Stomach smooth muscle (tissue), 2 donors: ENCODE results near the gene SEC62.

Experiments
- H3K27ac ChIP-seq: one replicate; pipeline ENCODE4 v1.7.0; 2013; ENCODE audit warnings: mild to moderate bottlenecking, low read length, inconsistent platforms
- H3K27me3 ChIP-seq, 2 donors: one replicate each; pipeline ENCODE4 v1.7.0; 2013; ENCODE audit warnings: low read length in 2 of 2; ENCODE audit not compliant: insufficient read depth in 2 of 2, control insufficient read depth in 1 of 2
- H3K36me3 ChIP-seq, 2 donors: one replicate each; pipeline ENCODE4 v1.7.0; 2013; ENCODE audit warnings: low read length in 2 of 2; ENCODE audit not compliant: control insufficient read depth in 2 of 2, insufficient read depth in 2 of 2
- H3K4me1 ChIP-seq: one replicate; pipeline ENCODE4 v1.7.0; 2013; ENCODE audit warnings: low read length; ENCODE audit not compliant: control insufficient read depth, insufficient read depth
- H3K4me3 ChIP-seq, 2 donors: one replicate each; pipeline ENCODE4 v1.7.0; 2013; ENCODE audit warnings: low read length in 2 of 2
- H3K9ac ChIP-seq, 2 donors: one replicate each; pipeline ENCODE4 v1.7.0; 2013; ENCODE audit warnings: low read length in 2 of 2, mild to moderate bottlenecking in 1 of 2
- H3K9me3 ChIP-seq, 2 donors: one replicate each; pipeline ENCODE4 v1.7.0; 2013; ENCODE audit warnings: low read length in 2 of 2; ENCODE audit not compliant: control insufficient read depth in 2 of 2
- donor health status: healthy.
- donor health status: Pancreatic carcinoma.

Gene SEC62, protein sequence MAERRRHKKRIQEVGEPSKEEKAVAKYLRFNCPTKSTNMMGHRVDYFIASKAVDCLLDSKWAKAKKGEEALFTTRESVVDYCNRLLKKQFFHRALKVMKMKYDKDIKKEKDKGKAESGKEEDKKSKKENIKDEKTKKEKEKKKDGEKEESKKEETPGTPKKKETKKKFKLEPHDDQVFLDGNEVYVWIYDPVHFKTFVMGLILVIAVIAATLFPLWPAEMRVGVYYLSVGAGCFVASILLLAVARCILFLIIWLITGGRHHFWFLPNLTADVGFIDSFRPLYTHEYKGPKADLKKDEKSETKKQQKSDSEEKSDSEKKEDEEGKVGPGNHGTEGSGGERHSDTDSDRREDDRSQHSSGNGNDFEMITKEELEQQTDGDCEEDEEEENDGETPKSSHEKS

DNA sequence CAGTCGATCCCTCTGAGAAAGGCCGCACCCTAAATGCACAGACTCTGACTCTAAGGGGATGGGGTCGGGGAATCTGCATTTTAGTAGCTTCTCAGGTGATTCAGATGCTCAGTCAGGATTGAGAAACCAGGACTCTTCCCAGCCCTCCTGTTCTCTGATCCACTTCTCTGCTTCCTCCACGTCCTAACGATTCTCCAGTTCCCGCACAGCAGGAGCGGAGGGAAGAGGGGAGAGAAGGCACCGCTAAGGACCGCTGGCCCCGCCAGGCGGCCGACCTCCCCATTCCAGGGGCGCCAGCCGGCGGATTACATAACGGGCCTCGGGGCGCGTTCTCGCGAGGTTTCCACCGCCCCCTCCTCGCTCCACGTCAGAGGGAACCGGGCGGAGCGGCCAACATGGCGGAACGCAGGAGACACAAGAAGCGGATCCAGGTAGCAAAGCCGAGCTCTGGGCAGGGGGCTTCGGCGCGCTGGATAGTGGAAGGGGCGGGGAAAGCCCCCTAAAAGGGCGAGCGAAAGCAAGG lies at the start of gene SEC62:
Gene SEC62, plus strand, starts transcription at position 380 of the 523 bp plus-strand sequence. Its CDS starts 16 bp downstream, at position 396.
- Histone ChIP-seq H3K4me3 (peak within 1 kb of the TSS; percentile 92 to 100), H3K4me1 (peaks cover 5% of the 10 kb centered on the region), H3K36me3 (no peaks in the 10 kb centered on the region), H3K9me3 (no peaks in the 10 kb centered on the region), H3K27ac (peak within 1 kb of the TSS; percentile 86), H3K27me3 (no peaks in the 10 kb centered on the region), H3K9ac (peak within 1 kb of the TSS; percentile 95 to 98)

DNA sequence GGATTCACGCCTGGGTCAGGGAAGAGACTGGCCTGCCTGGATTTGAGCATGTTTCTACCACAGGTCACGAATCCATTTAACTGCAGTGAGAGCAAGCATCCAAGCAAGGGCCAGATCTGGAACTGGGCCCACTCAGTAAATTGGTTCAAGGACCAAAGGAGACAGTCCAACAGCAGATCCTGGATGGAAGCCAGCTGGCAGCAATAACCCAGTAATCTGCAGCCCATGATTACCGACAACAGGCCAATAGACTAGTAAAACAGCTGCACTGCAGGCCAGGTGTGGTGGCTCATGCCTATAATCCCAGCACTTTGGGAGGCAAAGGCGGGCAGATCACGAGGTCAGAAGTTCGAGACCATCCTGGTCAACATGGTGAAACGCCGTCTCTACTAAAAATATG lies 43.4 kb upstream of the SEC62 start:
- no peak overlapping the region for H3K4me3 ChIP-seq

DNA sequence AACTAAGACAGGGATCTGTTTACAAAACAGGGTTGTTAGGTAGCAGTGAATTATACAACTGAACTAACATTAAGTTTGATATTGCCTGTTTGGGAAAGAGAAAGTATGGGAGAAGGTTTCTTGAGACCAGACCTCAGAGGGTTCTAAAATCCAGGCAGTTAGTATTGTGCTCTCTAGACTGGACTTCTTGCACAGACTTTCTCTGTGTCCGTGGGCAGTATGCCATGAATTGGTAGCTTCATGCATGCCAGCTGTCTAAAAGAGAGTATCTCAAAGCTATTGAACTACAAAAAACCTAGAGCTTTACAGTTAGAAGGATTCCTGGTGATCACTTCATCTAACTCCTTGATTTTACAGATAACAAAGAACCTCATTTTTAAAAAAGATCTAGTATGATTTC lies 42.8 kb upstream of the SEC62 start:
- Histone ChIP-seq H3K4me3 (no peak overlapping the region), H3K36me3 (no peaks in the 10 kb centered on the region), H3K9ac (no peak overlapping the region), H3K27me3 (no peaks in the 10 kb centered on the region), H3K9me3 (no peaks in the 10 kb centered on the region), H3K4me1 (no peaks in the 10 kb centered on the region), H3K27ac (no peak overlapping the region)

More for the DNA sequence above, 43.4 kb upstream of the SEC62 start:
- Histone ChIP-seq H3K36me3 (no peaks in the 10 kb centered on the region), H3K4me1 (no peaks in the 10 kb centered on the region), H3K9me3 (no peaks in the 10 kb centered on the region), H3K9ac (no peak overlapping the region), H3K27ac (no peak overlapping the region), H3K27me3 (no peaks in the 10 kb centered on the region)

DNA sequence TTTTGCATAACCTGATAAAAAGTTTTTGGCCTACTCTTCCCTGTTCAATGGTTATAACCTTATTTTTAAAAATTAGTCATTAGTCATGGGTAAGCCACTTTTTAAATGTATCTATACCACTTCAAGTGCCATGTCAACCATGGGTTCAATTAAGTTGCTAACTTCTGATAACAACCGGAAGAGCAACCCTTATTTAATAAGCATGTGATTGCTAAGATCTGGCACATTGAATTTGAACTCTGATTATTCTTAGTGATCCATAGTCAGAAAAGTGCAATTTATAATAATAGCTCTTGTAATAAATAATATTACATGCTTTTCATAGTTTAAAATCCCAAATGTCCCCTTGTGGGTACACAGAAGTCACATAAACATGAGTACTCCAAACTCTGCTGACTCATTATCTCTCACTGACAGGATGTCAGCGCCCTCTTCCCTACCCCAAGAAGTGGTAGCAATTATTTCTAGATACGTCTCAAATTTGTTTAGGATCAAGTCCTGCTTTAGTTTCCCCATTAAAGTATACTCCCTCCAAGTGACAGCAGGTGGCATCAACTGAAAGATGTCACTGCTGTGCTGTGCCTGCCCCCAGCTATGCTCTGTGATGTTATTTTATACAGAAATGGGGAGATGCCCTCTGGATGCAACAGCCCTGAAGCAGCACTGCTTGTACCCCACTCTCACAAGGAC lies 36.6 kb upstream of the SEC62 start:
- Histone ChIP-seq H3K27ac (no peak overlapping the region), H3K9me3 (no peaks in the 10 kb centered on the region), H3K4me3 (no peak overlapping the region), H3K36me3 (no peaks in the 10 kb centered on the region), H3K4me1 (no peaks in the 10 kb centered on the region), H3K9ac (no peak overlapping the region), H3K27me3 (peaks cover 0 to 3% of the 10 kb centered on the region in 2 donors)

DNA sequence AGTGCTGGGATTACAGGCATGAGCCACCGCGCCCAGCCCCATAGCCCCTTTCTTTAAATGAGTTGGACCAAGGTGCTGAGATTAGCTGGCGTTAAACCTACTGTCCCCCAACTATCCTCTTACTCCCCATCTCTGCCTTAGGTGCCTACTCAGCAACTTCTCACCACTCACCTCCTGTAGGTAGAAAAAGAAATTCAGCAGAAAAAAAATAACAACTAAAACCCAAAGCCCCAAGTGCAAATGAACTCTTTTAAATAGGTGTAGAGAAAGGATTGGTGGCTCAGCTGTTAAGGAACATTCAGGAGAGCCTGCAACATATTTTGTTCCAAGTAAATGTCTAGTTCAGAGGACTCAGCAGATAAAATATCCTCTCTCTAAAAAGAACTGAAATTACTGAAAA lies 35.8 kb upstream of the SEC62 start:
- no peaks in the 10 kb centered on the region for H3K4me1 ChIP-seq
- peaks cover 0 to 3% of the 10 kb centered on the region in 2 donors for H3K27me3 ChIP-seq
- H3K4me3 ChIP-seq: no peak overlapping the region
- H3K9me3 ChIP-seq: no peaks in the 10 kb centered on the region
- no peak overlapping the region for H3K27ac ChIP-seq
- H3K9ac ChIP-seq: no peak overlapping the region
- H3K36me3 ChIP-seq: no peaks in the 10 kb centered on the region

DNA sequence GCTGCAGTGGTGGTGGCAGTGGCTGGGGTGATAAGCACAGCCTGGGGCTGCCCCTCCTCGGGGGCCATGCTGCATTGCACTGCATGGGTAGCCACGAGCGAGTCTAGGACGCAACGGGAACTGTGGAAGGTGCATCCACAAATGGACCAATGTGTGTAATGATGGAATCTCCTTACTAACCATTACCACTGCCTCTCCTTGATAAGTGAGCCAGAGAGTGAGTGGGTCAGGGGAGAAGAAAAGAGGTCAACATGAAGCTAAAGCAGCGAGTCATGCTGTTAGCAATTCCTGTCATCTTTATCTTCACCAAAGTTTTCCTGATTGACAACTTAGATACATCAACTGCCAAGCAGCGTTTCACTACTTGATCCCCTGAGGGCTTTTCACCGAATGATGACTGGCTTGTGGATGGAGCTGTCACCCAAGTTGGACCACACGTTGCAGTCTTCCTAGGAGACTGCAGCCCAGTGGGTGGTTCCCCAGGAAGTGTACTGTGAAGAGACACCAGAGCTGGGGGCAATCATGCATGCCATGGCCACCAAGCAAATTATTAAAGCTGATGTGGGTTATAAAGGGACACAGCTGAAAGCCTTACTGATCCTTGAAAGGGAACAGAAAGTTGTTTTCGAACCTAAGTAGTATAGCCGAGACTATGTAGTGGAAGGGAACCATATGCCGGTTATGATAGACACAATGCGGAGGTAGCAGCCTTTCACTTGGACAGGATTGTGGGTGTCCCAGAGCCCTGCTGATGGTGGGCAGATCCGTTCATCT lies 34.7 kb upstream of the SEC62 start:
- no peaks in the 10 kb centered on the region for H3K9me3 ChIP-seq
- H3K27ac ChIP-seq: no peak overlapping the region
- no peaks in the 10 kb centered on the region for H3K36me3 ChIP-seq
- H3K27me3 ChIP-seq: peaks cover 0 to 3% of the 10 kb centered on the region in 2 donors
- no peak overlapping the region for H3K4me3 ChIP-seq
- no peaks in the 10 kb centered on the region for H3K4me1 ChIP-seq
- H3K9ac ChIP-seq: no peak overlapping the region

DNA sequence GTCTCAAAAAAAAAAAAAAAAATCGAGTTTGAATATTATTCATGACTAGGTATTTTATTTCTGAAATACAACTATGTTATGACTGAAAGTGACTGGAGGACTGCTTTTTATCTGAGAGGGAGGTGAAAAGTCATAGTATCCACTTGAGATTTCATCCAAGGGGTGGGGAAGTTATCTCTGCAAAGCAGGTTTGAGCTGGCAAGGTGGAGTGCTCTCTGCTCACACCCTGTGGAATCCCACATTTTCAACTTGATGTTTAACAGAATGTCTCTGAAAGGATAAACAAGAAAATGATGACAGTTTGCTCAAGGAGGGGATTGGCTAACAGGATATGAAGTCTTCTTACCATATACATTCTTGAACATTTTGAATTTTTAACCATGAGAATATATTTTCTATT lies 27.3 kb upstream of the SEC62 start:
- H3K36me3 ChIP-seq: no peaks in the 10 kb centered on the region
- no peak overlapping the region for H3K27ac ChIP-seq
- no peak overlapping the region for H3K9ac ChIP-seq
- no peaks in the 10 kb centered on the region for H3K27me3 ChIP-seq
- no peaks in the 10 kb centered on the region for H3K9me3 ChIP-seq
- H3K4me1 ChIP-seq: no peaks in the 10 kb centered on the region
- H3K4me3 ChIP-seq: no peak overlapping the region

DNA sequence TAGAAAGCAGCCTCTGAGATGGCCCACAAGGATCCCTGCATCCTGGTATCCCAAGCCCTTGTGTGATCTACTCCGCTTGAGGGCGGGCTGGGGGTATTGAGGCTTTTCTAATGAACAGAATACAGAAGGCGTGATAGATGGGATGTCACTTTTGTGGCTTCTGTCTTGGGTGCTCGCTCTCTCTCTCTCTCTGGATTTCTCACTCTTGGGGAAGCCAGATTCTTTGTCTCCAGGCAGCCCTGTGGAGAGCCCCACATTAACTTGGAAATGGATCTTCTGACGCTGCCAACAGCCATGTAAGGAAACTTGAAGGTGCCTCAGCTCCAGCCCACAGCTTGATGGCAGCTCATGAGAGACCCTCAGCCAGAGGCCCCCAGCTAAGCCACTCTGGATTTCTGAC lies 26.9 kb upstream of the SEC62 start:
- no peaks in the 10 kb centered on the region for H3K27me3 ChIP-seq
- H3K36me3 ChIP-seq: no peaks in the 10 kb centered on the region
- no peaks in the 10 kb centered on the region for H3K4me1 ChIP-seq
- no peak overlapping the region for H3K9ac ChIP-seq
- no peak overlapping the region for H3K4me3 ChIP-seq
- no peaks in the 10 kb centered on the region for H3K9me3 ChIP-seq
- H3K27ac ChIP-seq: no peak overlapping the region

DNA sequence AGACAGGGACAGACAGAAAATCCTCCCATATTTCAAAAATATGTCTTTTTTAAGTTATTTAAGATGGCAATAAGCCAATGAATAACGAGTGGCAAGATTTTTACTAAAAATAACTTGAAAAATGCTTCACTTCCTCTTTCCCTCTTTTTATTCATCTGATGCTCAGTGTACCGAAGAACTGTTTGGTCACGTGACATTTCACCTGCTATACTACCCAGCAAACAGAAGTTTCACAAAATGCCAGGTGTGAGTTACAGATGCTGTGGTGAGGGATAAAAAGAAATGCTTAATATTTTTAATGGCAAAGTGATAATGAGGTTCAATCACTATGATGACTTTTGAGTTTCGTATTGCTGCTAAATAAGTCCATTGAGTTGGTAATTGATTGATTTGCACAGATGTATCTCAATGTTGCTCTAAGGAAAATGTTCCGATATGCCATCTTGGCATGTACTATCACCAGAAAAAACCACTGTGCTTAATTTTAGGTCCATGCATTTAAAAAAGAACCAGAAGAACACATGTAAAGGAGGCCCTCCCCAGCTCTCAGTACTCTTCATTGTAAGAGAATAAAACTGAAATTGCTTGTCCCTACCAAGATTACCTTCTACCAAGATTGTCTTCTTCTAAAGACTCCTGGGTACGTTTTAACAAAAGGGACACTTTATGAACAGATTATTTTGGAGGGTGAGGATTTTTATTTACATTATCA lies 26.0 kb upstream of the SEC62 start:
- Histone ChIP-seq H3K9me3 (no peaks in the 10 kb centered on the region), H3K27ac (no peak overlapping the region), H3K36me3 (no peaks in the 10 kb centered on the region), H3K4me1 (no peaks in the 10 kb centered on the region), H3K4me3 (no peak overlapping the region), H3K27me3 (no peaks in the 10 kb centered on the region), H3K9ac (no peak overlapping the region)

DNA sequence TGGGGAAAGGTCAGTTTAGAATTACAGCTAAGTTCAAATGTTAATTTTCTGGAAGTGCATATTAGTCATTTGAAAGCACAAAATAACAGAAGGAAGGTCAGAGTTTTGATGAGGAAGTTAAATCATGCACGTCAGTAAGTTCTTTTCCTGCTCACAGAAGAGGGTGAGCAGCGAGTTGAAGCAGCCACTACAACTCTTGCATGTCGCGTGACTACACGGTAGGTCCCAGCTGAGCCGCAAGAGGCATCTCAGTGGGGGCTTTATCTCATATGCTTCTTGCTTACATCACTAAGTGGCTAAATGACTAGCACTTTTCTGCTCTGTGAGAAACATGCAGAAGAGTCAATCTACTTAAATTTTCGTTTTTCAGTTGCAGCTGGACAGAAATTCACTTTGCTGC lies 21.3 kb upstream of the SEC62 start:
- H3K27ac ChIP-seq: no peak overlapping the region
- no peak overlapping the region for H3K4me3 ChIP-seq
- no peaks in the 10 kb centered on the region for H3K27me3 ChIP-seq
- no peaks in the 10 kb centered on the region for H3K36me3 ChIP-seq
- H3K9ac ChIP-seq: no peak overlapping the region
- no peaks in the 10 kb centered on the region for H3K9me3 ChIP-seq
- no peaks in the 10 kb centered on the region for H3K4me1 ChIP-seq
